ENCODE data around the gene KNDC1. TPM values are rescaled to one million over a fixed set of nuclear protein-coding genes. Genes with fewer than 3 reads are reported as not detected.

The KNDC1 gene
- total RNA-seq, 1 experiment from 2014 or later, result 0.11 TPM

DNA sequence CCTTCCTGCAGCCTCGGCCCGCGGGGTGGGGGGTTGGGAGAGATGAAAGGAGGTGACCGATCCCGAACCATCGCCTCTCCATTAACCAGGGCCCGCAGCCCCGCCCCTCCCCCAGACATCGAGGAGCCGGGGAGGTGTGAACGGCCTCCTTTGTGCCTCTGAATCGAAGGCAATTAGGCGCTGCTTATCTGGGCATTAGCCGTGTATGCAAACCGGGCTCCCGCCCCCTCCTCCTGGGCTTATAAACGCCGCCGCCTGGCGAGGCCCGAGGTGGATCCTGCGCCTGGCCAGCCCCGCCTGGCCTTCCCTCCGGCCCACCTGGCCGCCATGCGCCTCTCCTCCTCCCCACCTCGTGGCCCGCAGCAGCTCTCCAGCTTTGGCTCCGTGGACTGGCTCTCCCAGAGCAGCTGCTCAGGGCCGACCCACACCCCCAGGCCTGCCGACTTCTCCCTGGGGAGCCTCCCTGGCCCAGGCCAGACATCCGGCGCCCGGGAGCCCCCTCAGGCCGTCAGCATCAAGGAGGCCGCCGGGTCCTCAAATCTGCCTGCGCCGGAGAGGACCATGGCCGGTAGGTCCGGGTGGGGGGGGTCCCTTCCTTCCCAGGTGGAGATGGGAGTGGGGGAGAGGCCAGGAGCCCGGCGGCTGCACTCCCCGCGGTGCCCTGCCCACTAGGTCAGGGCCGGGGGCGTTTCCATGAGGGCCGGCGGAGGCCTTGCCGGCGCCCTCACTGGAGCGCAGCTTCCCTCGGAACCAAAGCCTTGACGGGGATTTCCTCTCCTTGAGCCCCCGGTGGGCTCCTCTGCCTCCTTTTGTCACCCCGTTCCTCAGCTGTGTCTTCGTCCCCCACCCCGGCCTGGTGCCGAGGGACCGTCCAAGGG lies 77.8 kb downstream of the KNDC1 start, which contains the start of gene VENTX:
Gene VENTX (plus strand): TSS at position 268 of the 878 bp plus-strand sequence. CDS start 60 bp downstream, at position 328.
- DNase-seq (ENCODE audit: low read depth), result no peak

DNA sequence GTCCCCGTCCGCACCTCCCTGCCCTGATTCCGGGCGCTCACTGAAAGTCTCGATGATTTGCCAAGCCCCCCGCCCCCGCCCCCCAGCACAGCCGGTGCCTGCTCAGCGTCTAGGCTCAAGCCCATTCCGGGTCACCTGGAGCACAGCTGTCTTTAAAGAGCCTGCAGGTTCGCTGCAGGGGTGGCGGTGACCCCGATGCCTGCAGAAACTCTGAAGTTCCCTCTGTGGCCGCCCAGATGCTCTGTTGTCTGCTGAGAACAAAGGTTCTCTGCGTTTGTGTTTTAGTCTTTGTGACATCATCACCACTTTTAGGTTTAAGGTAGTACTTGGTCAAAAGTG lies 78.4 kb downstream of the KNDC1 start:
- no peak for DNase-seq (ENCODE audit: low read depth)

- no peak for DNase-seq (ENCODE audit: low read depth)
Observed at GRCh38 chr10:133239990-133240389, 80.0 kb downstream of the KNDC1 start.

DNA sequence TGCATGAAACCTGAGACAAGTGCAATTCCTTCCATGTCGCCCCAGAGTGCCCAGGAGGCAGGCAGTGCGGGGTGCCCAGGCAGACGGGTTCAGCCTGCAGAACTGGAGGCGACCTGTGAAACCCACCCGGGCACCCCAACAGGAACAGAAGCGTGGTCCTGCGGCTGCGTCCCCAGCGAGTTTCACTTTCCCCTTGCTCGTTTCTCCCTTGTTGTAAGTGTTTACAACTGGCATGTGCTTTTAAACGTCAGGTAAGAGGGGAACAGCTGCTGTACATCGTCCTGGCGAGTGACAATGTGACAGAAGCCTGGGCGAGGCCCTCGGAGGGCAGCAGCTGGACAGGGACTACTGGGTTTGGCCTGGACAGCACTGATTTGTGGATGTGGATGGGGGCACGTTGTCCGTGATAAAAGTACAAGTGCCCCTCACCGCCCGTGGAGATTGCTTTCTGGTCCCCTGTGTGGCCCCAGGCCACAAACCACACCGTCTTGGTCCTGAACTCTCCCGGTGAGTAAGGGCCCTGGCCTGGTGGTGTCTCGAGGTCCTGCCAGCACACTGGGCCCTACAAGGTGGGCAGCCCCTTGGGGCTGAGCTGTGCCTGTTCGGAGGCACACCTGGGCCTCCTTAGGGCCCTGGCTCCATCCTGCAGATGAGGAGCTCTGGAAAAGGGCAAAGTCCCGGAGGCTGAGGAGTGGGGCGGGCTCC lies 81.6 kb downstream of the KNDC1 start:
- DNase-seq (ENCODE audit: low read depth), result no peak

GRCh38 chr10:133242611-133243356 lies 82.8 kb downstream of the KNDC1 start:
- peak; percentile 47 for DNase-seq (ENCODE audit: low read depth)

DNA sequence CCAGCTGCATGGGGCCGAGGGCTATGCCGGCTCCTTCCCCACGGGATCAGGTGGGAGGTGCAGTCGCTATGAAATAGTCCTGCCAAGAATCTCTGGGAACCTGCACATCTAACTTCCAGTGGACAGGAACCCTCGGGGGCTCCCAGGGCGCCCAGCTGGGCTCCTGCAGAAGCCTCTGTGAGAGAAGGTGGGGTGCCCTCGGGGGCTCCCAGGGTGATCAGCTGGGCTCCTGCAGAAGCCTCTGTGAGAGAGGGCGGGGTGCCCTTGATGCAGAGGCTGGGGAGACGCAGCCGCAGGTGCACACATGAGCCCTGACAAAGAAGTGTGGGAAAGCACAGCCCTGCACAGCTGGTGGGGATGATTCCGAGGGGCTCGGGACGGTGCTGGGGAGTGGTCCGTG lies 83.6 kb downstream of the KNDC1 start:
- no peak for DNase-seq (ENCODE audit: low read depth)

DNA sequence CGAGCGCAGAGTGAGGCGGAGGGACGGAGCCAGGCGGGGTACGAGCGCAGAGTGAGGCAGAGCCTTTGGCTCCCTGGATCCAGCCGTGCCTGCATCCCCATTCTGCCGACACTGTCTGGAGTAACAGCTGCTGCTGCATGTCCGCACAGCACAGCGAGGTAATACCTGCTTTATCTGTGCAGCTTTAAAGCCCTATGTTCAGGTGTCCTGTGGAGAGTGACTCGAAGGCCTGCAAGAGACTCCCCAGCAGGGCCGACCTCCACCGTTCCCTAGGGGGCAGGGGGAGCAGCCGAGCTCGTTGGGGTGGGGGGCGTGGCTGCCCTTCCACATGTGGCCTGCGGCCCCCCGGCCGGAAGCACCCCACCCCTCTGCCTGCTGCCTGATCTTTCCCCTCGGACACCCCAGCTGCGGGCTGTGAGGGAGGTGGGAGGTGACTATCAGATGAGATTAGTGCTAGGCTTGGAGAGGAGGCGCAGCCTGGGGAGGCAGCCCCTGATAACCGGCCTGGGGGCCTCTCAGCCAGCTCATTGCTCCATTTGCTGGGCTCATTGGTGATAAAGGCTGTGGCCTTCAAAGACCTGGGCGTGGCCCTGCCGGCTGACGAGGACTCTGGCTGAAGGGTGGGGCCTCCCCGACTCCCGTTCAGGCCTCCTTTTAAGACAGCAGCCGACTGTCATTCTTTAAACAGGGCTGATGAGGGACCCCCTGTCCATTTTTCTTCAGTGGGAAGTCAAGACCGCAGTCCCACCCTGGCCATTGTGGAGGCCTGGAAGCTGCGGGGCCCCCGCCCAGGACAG lies 85.6 kb downstream of the KNDC1 start:
- DNase-seq (ENCODE audit: low read depth), result no peak

DNA sequence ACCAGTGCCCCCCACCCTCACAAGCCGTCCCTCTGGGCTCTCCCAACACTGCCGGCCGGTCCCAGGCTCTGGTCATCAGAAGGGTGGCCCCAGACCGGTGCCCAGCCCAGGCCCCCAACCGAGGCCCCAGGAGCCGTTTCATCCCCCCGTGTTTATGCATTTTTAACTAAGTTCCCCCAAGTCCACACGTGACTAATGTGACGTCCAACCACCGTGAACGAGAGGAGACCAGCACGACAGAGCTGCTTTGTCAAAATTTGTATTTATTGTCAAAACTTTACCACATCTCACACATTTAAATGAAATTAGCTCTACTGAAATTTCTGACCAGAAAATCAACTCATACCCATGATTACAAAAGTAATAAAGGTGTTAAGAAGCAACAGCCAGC lies 86.2 kb downstream of the KNDC1 start:
- DNase-seq (ENCODE audit: low read depth), result no peak

GRCh38 chr10:133247681-133248333 lies 87.8 kb downstream of the KNDC1 start:
- no peak for DNase-seq (ENCODE audit: low read depth)

DNA sequence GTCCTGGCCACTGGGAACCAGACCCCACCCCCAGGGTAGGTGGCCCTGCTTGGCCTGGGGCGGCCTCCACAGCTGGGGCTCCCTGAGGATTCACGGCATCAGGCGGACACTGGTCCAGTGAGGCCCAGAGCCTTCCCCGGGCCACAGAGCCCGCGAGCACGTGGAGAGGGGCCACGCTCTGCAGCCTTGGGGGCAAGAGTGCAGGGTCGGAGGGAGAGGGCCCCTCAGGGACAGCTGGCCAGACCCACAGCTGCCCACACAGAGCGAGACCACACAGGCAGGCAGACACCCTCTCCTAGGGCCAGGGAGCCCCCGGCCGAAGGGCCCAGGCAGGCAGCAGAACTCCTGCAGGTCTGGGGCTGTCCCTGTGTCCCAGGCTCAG lies 88.3 kb downstream of the KNDC1 start:
- DNase-seq (ENCODE audit: low read depth), result no peak

- DNase-seq (ENCODE audit: low read depth), result no peak
Observed at GRCh38 chr10:133249094-133249780, 89.2 kb downstream of the KNDC1 start.

DNA sequence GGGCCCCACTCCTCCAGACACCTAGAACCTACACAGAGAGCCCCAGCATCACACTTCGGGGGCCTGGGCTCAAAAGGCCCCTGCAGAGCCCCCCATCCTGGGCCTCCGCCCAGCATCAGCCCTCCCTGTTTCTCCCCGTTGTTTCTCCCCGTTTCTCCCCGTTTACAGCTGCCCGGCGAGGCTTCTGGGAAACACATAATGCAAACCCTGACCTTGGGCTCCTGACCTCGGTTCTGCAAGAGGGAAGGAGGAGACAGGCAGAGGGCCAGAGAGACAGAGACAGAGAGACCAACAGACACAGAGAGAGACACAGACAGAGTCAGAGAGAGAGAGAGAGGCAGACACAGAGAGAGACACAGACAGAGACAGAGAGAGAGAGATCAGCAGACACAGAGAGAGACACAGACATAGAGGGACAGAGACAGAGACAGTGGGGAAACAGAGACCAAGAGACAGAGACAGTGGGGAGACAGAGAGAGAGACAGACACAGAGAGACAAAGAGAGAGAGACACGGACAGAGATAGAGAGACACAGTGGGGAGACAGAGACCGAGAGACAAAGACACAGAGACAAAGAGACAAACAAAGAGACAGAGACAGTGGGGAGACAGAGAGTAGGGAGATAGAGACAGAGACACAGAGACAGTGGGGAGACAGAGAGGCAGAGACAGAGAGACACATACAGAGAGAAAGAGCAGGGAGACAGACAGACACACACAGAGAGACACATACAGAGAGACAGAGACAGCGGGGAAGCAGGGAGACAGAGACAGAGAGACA lies 90.1 kb downstream of the KNDC1 start:
- DNase-seq (ENCODE audit: low read depth), result no peak

DNA sequence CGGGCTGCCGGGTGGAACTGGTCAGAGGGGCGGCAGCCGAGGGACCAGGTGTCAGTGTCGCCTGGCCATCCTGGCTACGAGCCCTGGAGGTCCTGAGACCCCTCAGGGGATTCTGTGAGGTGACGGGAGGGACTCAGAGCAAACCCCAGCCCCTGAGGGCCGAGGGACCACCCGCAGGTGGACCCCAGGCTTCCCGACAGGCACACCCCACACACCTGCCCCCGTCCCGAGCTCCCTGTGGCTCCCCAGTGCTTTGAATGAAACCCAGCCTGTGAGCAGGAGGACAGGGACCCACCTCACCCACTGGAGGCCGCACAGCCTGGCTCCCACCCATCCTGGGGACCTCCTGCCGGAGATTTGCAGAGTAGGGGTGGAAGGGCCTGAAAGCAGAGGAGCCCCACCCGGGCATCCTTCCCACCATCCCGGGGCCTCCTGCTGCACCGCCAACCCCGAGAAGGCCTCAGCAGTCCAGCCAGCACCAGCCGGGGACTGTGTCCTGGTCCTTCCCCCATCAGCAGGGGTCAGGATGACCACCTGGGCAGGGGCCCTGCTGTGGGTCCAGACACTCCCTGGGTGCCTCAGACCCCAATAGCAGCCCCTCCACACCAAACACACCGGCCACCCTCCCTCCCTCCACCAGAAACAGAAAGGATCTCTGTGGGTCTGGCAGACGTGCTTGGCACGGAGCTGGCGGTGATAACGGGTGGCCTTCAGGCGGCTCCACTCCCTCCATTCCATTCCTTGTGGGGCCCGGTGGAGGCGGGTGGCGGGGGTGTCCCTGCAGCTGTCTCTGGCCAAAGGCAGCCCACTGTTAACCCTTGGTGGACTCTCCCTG lies 91.6 kb downstream of the KNDC1 start:
- no peak for DNase-seq (ENCODE audit: low read depth)

DNA sequence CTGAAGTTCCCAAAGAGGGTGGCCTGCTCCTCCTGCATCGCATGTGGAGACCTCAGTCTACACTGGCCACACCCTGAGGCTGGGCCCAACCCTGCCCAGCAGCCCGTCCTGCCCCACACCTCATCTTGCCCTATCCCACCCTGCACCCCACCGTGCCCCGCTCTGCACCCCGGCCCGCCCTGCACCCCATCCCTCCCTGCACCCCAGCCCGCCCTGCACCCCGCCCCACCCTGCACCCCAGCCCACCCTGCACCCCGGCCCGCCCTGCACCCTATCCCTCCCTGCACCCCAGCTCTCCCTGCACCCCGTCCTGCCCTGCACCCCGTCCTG lies 92.2 kb downstream of the KNDC1 start:
- no peak for DNase-seq (ENCODE audit: low read depth)

DNA sequence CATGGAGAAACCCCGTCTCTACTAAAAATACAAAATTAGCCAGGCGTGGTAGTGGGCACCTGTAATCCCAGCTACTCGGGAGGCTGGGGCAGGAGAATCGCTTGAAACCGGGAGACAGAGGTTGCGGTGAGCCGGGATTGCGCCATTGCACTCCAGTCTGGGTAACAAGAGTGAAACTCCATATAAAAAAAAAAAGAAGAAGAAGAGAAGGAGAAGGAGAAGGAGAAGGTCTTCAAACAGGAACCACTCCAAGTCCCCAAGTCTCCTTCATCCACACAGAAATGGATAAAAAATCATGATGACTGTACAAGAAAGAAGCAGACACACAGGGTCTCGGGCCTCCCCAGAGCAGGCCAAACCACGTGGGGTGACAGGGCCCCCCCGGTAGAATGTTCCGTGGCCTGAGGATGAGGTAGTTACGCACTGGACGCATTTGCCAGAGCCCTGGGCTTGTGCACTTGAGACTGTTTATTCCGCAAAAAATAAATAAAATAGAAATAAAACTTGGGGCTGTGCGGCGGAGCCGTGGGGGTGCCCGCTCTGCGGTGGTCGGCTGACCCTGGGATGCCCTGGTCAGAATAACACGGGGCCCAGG lies 93.4 kb downstream of the KNDC1 start:
- no peak for DNase-seq (ENCODE audit: low read depth)

DNA sequence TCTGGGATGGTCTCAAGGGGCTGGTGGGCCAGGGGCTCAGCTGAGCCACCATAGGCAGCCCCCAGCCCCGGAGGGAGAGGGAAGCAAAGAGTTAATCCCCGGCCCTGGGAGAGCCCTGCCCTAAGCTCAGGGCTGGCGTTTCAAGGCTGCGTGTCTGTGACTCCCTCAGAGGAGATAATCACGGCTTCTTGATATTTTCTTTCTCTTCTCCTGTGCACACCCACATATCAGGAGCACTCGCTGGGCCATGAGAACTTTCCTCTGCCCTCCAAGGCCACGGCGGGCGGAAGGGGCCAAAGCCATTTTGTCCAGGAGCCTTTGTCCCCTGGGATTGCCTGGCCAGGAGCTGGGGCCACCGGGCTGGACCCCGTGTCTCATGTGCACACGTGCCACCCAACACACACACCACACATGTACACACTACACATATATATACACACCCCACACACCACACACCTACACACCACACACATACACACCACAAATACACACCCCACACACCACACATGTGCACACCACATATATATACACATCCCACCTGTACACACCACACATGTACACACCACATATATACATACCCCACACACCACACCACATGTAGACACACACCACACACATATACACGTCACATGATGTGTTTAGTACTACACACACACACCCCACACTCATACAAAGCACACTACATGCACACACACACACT lies 94.6 kb downstream of the KNDC1 start:
- no peak for DNase-seq (ENCODE audit: low read depth)

DNA sequence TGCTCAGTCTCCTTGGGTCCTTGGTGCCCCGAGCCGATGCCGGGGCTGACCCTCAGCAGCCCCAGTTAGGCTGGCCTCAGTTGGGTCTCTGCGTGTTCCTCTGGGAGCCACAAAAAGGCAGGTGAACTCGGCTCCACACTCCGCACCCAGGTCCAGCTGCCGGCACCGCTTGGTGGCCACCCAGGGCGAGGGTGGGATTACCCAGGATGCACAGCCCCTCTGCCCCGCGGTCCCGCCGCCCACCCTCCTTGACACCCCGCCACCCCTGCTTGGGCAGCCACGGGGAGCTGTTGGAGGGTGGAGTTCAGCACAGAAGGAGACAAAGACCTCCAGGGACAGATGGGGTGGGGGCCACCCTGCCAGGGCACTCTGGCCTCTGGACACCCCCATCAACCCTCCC lies 95.3 kb downstream of the KNDC1 start:
- DNase-seq (ENCODE audit: low read depth), result no peak
